Suprapubic skin (tissue), 4 donors: Measurements from ENCODE around the gene SPC24.

Experiments
- EP300 ChIP-seq: sonication (generic); formaldehyde crosslinking; IDR thresholded peaks from one replicate; pipeline ENCODE4 v1.6.1; 2017; ENCODE audit warnings: antibody characterized with exemption
- POLR2A ChIP-seq, 2 donors: fragments of 450-650 bp; IDR thresholded peaks; one replicate each; pipeline ENCODE4 v1.6.1; 2017; ENCODE audit warnings: antibody characterized with exemption in 2 of 2, mild to moderate bottlenecking in 2 of 2, moderate library complexity in 2 of 2
- POLR2AphosphoS5 ChIP-seq, 3 donors: sonication (generic); formaldehyde crosslinking; IDR thresholded peaks; one replicate each; pipeline ENCODE4 v1.6.1; 2017; ENCODE audit warnings: antibody characterized with exemption in 3 of 3
- TF ChIP-seq, protein P1 (sequence below), 2 donors: fragments of 200-600 bp in 1 of 2; fragments of 450-650 bp in 1 of 2; sonication (generic) in 1 of 2; IDR thresholded peaks; one replicate each; pipeline ENCODE4 v1.5.1; 2016 to 2019; ENCODE audit warnings: antibody characterized with exemption in 2 of 2, mild to moderate bottlenecking in 1 of 2, moderate library complexity in 1 of 2

GRCh38 chr19:11140896-11141295, 14.7 kb downstream of the SPC24 start:
- TF ChIP-seq, protein P1, sequence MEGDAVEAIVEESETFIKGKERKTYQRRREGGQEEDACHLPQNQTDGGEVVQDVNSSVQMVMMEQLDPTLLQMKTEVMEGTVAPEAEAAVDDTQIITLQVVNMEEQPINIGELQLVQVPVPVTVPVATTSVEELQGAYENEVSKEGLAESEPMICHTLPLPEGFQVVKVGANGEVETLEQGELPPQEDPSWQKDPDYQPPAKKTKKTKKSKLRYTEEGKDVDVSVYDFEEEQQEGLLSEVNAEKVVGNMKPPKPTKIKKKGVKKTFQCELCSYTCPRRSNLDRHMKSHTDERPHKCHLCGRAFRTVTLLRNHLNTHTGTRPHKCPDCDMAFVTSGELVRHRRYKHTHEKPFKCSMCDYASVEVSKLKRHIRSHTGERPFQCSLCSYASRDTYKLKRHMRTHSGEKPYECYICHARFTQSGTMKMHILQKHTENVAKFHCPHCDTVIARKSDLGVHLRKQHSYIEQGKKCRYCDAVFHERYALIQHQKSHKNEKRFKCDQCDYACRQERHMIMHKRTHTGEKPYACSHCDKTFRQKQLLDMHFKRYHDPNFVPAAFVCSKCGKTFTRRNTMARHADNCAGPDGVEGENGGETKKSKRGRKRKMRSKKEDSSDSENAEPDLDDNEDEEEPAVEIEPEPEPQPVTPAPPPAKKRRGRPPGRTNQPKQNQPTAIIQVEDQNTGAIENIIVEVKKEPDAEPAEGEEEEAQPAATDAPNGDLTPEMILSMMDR (IDR thresholded peaks at IDR 0.05): no peak
- TF ChIP-seq EP300 (no peak), POLR2A (IDR thresholded peaks at IDR 0.05) (no peak), POLR2AphosphoS5 (IDR thresholded peaks at IDR 0.05) (no peak)
